KMS-11 (cell line): Measurements from ENCODE around the gene AGAP3.

Experiments used
- H2AFZ ChIP-seq: fragments of 200-600 bp; sonication (generic); 2 replicates; pipeline ENCODE4 v1.6.1; 2016; ENCODE audit warnings: antibody characterized with exemption, mixed run types, low read depth
- H3K27ac ChIP-seq: fragments of 200-600 bp; sonication (generic); 2 replicates; pipeline ENCODE4 v1.6.1; 2016; ENCODE audit warnings: mild to moderate bottlenecking, mixed run types
- H3K27me3 ChIP-seq: fragments of 200-600 bp; sonication (generic); 2 replicates; pipeline ENCODE4 v1.6.1; 2017; ENCODE audit warnings: mild to moderate bottlenecking, low read depth, mixed run types, moderate library complexity; ENCODE audit not compliant: insufficient read depth
- H3K36me3 ChIP-seq: fragments of 200-600 bp; sonication (generic); 2 replicates; pipeline ENCODE4 v1.6.1; 2017; ENCODE audit warnings: mild to moderate bottlenecking, mixed run types; ENCODE audit not compliant: insufficient read depth
- H3K4me1 ChIP-seq: fragments of 200-600 bp; sonication (generic); 2 replicates; pipeline ENCODE4 v1.6.1; 2016; ENCODE audit warnings: mild to moderate bottlenecking, low read depth, mixed run types; ENCODE audit not compliant: poor library complexity, severe bottlenecking
- H3K4me2 ChIP-seq: fragments of 200-600 bp; sonication (generic); 2 replicates; pipeline ENCODE4 v1.7.0; 2016; ENCODE audit warnings: mild to moderate bottlenecking, mixed run types
- H3K4me3 ChIP-seq: fragments of 200-600 bp; sonication (generic); IDR thresholded peaks from 2 replicates; pipeline ENCODE4 v1.6.1; 2017; ENCODE audit warnings: low read depth, low read length, mixed read lengths; ENCODE audit not compliant: insufficient read depth
- H3K79me2 ChIP-seq: fragments of 200-600 bp; sonication (generic); 2 replicates; pipeline ENCODE4 v1.6.1; 2016; ENCODE audit warnings: low read depth, mixed run types; ENCODE audit not compliant: insufficient read depth
- H3K9ac ChIP-seq: fragments of 200-600 bp; sonication (generic); 2 replicates; pipeline ENCODE4 v1.6.1; 2016; ENCODE audit warnings: mild to moderate bottlenecking, mixed run types
- H4K20me1 ChIP-seq: fragments of 200-600 bp; sonication (generic); 2 replicates; pipeline ENCODE4 v1.6.1; 2016; ENCODE audit warnings: mild to moderate bottlenecking, mixed run types; ENCODE audit not compliant: insufficient read depth
- TF ChIP-seq, protein P1 (sequence below): fragments of 200-600 bp; sonication (generic); conservative IDR thresholded peaks from 2 replicates; pipeline ENCODE4 v1.6.1; 2017; ENCODE audit warnings: low read depth, mild to moderate bottlenecking, antibody characterized with exemption, low read length, moderate library complexity, mixed read lengths

The AGAP3 gene

DNA sequence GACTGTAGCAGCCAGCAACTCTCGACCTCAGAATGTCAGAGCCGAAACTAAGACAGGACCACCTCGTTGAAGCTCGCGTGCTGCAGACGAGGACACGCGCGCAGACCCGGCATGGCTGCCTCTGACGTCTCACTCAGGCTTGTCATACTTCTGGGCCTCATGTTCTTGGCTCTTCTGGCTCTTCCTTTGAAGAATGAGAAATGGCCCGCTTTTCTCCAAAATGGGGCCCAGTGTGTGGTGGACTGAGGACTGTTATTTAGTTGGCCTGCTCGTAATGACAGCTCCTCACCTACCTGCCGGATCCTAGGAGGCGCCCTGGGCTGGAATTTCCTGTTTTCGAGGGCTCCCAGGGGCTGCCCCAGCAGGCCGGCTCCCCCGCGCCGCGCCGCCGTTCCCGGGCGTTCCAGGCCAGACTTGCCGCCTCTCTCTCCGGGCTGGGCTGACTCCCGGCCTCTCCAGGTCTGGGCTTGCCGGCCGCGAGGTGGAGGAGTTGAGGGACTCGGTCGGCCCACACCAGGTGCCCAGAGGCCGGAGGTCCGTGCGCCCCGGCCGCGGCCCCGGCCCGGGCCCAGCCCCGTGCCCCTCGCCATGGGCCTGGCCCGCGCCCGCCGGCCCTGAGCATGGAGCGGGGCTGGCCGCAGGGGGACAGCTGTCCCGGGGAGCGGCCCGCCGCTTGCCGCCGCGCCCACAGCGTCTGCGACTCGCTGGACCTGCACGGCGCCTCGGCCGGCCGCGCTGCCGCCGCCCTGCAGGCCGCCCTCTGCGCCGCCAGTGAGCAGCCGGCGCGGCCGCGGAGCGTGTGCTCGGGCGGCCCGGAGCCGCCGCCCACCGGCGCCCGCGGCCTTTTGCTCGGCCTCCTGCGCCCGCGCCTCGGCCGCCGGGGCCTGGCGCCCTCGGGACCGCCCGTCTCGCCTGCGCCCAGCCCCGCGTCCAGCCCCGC is 28.1 kb downstream of the AGAP3 start:
- Histone ChIP-seq H3K4me3 (no peak overlapping the region), H3K9ac (no peak overlapping the region), H3K36me3 (no peaks in the 10 kb centered on the region; the same call in 1 of the 2 replicates), H3K4me1 (peaks cover 9% of the 10 kb centered on the region), H3K27me3 (no peaks in the 10 kb centered on the region), H3K79me2 (peaks cover 23% of the 10 kb centered on the region; the same call in 1 of the 2 replicates), H2AFZ (no peak overlapping the region), H3K4me2 (no peak overlapping the region), H4K20me1 (peaks cover 20% of the 10 kb centered on the region; the same call in 1 of the 2 replicates), H3K27ac (no peak overlapping the region)
- TF ChIP-seq, protein P1, sequence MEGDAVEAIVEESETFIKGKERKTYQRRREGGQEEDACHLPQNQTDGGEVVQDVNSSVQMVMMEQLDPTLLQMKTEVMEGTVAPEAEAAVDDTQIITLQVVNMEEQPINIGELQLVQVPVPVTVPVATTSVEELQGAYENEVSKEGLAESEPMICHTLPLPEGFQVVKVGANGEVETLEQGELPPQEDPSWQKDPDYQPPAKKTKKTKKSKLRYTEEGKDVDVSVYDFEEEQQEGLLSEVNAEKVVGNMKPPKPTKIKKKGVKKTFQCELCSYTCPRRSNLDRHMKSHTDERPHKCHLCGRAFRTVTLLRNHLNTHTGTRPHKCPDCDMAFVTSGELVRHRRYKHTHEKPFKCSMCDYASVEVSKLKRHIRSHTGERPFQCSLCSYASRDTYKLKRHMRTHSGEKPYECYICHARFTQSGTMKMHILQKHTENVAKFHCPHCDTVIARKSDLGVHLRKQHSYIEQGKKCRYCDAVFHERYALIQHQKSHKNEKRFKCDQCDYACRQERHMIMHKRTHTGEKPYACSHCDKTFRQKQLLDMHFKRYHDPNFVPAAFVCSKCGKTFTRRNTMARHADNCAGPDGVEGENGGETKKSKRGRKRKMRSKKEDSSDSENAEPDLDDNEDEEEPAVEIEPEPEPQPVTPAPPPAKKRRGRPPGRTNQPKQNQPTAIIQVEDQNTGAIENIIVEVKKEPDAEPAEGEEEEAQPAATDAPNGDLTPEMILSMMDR: no peak

DNA sequence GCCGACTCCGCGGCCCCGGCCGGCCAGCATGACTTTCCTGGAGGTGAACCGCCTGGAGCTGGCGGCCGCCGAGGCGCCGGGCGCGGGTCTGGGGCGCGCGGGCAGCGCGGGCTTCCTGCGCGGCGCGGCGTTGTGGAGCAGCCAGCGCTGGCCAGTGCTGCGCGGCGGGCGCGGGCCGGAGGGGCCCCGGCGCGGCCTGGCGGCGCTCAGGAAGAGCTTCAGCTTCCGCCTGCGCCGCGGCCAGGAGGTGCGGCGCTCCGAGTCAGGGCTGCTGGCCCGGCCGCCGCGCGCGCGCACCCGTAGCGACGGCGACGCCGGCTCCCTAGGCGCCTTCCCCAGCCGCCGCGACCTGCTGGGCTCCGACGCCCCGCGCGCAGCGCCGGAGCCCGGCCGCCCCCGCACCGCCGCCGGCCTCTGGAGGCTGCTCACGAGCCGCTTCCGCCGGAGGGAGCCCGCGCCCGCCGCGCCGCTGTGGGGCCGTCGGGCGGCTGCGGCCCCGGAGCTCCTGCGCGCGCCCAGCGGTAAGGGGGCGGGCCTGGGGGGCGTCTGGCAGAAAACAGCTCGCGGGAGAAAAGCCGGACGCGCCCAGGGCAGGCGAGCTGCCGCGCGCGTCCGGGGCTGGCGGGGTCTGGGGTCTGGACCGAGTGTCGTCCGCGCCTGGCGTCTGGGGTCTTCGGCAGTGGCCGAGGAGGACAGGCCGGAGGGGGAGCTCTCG is 29.0 kb downstream of the AGAP3 start:
- H3K4me3 ChIP-seq: no peak overlapping the region
- H3K4me2 ChIP-seq: no peak overlapping the region
- H3K4me1 ChIP-seq: peaks cover 9% of the 10 kb centered on the region
- H4K20me1 ChIP-seq: peaks cover 13% of the 10 kb centered on the region; the same call in 1 of the 2 replicates
- peaks cover under 1% of the 10 kb centered on the region; the same call in 1 of the 2 replicates for H3K36me3 ChIP-seq
- H3K27ac ChIP-seq: no peak overlapping the region
- no peaks in the 10 kb centered on the region for H3K27me3 ChIP-seq
- H3K9ac ChIP-seq: no peak overlapping the region
- H2AFZ ChIP-seq: no peak overlapping the region
- peaks cover 23% of the 10 kb centered on the region; the same call in 1 of the 2 replicates for H3K79me2 ChIP-seq
- TF ChIP-seq, protein P1: no peak

DNA sequence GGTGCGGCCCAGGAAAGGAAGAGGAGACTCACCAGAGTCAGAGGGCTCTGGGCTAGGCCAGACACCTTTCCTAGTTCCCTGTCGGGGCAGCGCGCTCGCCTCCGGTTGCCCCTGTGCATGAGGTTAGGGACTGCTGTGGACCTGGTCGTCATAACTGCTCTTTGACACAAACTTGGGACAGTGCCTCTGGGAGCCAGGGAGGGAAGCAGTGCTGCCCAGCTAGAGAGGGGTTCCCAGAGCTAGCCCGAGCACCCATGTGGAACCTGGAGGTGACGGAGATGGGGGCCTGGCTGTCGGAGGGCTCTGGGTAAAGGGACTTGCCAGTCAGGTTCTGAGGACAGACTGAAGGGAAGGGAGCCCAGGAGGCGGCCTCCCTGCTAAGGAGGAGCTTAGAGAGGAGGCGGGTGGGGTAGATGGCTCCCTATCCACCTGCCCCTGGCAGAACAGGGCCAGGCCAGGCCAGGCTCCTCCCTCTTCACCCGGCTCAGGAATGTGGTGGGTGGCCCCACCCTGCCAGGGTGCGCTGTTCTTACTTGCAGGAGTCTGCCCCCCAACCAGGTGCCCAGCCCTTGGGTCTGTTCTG is 29.7 kb downstream of the AGAP3 start:
- peaks cover 7% of the 10 kb centered on the region; the same call in 1 of the 2 replicates for H4K20me1 ChIP-seq
- TF ChIP-seq, protein P1: no peak
- H3K27me3 ChIP-seq: no peaks in the 10 kb centered on the region
- H3K36me3 ChIP-seq: peaks cover 5% of the 10 kb centered on the region; the same call in 1 of the 2 replicates
- H3K79me2 ChIP-seq: peaks cover 23% of the 10 kb centered on the region; the same call in 1 of the 2 replicates
- no peak overlapping the region for H3K27ac ChIP-seq
- no peak overlapping the region for H3K9ac ChIP-seq
- H3K4me2 ChIP-seq: no peak overlapping the region
- H3K4me1 ChIP-seq: peaks cover 4% of the 10 kb centered on the region
- H3K4me3 ChIP-seq: no peak overlapping the region
- no peak overlapping the region for H2AFZ ChIP-seq
